GM18909 (cell line): ENCODE results near the gene GPC1.

Source experiments
- ATAC-seq: cut with Tn5 transposase; IDR thresholded peaks from one replicate; pipeline ENCODE4 v1.9.1; 2021; ENCODE audit warnings: mild to moderate bottlenecking; ENCODE audit not compliant: unreplicated experiment, poor library complexity

Gene GPC1

DNA sequence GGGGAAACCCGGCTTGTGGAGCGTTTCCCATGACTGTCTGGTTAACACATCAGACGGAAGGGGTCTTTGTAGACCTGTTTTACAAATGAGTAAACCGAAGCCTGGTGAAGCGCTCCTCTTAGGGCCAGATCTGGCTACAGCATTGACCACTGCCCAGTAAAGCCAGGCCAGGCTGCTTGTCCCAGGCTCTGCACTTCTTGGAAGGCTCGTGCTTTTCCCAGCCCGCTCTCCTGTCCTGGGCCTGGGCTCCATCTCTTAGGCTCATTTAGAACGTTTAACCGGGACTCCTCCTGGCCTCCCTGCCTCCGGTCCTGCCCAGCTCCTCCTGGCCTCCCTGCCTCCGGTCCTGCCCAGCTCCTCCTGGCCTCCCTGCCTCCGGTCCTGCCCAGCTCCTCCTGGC lies 4.8 kb downstream of the GPC1 start:
- no peak for ATAC-seq

DNA sequence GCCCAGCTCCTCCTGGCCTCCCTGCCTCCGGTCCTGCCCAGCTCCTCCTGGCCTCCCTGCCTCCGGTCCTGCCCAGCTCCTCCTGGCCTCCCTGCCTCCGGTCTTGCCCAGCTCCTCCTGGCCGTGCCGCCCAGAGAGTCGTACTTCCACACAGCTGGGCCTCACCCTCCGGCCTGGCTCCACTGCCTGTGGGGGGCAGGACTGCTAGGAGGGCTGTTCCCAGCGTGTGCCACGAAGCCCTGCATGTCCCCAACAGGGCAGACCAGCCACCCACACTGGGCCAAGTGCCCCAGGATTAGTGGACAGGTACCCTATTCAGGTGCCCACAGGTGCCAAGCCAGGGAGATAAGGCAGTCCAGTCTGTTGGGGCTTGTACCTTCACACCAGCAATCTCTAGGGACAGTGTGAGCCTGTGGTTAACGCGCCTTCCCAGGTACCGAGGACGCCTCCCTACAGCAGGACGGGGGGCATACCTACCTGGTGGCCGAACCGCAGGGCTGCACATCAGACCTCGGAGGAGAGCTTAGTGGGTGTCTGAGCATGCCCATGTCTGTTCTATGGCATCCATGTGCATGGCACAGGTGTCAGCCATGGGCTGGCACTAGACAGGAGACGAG lies 5.3 kb downstream of the GPC1 start:
- no peak for ATAC-seq

DNA sequence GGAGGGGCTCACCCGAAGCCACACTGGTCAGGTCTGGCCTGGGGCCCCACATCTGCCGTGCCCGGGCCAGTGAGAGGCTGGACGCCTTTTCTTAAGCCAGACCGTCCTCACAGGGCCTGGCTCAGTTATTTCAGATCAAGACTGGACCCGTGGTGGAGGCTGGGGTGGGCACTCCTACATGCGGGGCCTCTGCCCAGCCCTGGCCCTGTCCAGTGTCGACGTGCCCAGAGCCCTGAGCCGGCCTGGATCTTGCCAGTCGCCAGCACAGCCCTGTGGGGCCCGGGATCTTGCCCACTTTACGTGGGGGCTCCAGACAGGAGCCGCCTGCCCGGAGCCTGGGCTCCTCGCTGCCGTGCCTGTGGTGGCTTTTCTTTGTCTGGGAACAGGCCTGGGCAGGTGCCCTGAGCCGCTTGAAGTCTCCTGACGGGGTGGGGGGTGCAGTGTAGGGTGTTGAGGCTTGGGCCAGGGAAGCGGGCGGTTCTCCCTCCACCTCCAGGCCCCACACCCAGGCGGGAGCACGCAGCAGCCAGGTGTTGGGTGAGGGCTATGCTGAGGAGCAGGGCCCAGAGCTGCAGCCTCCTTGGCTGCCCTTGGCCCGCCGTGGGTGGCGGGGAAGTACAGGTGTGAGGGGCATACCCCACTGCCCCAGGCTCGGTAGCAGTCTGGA lies 6.0 kb downstream of the GPC1 start:
- ATAC-seq = no peak

DNA sequence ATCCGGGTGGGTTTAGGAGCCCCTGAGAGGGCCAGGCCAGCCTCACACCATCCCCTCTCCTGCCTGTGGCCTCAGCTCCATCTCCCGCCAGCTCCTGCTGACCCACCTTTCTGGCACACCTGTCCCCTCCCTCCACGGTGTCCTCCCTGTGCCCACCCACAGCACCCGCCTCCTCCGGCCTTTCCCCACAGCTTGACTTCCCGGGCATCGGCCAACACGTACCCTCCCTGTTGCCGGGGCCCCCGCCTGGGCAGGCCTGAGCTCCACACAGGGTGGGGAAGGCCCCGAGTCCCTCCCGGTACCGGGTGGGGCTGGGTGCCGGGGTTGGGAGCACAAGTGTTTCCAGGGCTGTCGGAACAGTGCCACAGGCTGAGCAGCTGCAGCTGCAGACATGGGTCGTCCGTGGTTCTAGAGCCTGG lies 6.5 kb downstream of the GPC1 start:
- no peak for ATAC-seq

DNA sequence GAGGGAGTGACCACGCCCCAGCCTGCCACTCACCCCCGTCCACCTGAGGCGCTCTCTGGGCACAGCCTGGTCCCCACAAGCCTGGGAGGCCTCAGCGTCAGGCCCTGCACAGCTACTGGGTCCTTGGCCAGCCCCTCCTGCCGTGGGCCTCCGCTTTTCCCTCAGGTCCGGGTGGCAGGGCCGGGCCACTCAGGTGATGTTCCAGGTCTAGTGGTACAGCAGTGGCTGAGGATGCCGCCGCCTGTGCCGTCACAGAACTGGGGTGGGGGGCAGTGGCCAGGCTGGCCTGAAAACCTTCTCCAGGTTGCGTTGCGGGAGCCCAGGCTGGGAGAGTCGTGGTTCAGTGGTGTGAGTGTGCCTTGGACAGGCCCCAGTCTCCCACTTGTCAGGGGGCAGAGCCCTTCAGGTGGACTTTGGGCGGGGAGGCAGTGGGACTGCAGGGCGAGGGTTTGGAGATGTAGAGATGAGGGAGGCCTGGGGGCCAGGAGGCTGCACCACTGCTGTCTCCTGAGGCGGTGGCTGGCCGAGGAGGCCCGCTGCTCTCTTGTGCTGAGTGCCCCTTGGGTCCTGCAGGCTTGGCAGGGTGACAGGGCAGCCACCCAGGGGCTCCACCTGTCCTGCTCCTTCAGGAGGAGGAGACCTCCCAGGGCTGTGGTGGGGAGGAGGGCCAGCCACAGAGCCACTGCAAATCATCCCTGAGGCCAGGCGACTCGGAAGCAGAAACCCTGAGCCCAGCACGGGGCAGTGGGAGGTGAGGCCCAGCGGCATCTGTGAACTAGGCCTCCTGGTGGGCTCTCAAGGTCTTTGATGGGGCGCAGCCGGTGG lies 7.6 kb downstream of the GPC1 start:
- no peak for ATAC-seq

DNA sequence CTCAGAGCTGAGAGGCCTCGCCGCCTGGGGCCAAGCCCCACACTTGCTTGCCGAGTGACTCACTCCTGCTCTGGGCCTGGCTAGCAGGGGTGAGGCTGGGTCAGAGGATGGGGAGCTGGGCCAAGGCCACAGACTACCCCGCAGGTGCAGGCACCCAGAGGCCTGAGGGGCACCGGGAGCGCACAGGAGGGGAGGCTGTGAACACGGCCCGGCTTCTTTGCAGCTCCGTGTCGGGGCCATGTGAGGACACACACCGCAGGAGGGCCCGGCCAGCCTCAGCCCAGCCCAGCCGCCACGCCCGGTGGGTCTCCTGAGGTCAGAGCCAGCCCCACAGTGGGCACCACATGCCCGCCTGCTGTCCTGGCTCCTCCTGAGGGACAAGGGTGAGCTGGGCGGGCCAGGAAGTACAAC lies 8.4 kb downstream of the GPC1 start:
- no peak for ATAC-seq

DNA sequence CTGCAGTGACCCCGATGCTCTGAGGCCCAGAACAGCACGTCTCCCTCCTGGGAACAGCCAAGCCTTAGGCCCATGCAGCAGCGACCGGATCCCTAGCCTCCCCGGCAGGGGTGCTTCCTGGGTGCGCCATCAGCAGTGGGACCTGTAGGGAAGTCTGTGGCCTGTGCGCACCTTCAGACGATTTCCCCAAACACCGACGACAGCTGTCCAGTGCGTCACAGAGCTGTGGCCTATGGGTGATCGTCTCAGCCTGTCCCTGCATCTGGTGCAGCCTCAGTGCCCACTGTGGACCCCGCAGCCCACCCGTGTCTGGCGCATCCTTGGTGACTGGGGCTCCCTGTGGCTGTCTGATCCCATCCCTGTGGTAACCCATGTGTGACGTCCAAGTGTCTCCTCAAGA lies 9.0 kb downstream of the GPC1 start:
- no peak for ATAC-seq

DNA sequence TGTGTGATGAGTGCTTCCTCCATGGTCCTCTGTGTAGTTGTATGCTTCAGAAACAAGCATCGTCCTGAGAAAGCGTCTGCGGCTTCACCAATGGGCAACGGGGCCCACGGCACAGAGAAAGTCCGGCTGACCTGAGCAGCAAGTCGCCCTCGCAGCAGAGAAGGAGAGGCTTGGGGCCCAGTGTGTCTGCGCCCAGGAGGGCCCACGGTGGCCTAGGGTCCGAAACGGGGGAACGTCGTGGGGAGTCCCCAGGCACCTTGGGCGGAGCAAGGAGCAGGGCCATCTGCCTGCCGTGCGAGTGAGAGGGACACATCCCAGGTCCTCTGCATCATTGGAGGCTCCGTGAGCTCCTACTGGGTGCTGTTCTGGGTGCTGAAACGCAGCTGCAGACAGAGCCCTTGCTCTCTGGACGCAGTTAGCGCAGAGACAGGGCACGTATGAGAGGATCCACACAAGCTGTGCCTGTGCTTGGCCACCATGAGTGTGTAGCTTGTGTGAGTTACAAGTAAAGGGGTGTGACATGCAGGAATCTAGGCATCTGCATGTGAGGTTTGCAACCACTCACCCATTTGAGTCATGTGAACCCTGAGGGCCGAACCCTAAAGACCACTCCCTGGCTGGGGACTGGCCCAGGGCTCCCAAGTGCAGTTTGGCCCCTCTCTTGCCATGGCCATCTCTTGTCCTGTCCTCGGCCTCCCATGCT lies 10.6 kb downstream of the GPC1 start:
- no peak for ATAC-seq

DNA sequence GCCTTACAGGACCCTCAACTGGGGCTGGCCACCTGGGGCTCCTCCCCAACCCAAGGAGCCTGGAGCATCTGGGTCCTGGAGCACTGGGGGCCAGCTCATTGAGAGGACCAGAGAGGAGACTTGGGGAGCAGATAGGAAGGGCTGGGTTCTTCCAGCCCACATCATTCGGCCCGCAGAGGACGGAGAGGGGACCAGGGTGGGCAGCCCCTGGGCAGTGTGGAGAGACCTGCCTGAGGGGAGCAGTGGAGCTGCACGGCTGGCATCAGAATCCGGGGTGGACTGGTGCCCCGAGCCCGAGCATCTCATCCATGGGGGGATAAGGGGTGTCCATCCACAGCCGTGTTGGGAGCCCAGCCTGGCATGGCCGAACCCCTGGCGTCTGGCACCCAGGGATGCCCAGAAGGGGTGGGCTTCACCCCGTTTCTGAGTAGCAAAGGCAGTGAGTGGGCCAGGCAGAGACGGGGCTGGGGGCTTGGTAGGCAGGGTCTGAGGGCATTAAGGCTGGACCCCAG lies 11.3 kb downstream of the GPC1 start:
- ATAC-seq = no peak

DNA sequence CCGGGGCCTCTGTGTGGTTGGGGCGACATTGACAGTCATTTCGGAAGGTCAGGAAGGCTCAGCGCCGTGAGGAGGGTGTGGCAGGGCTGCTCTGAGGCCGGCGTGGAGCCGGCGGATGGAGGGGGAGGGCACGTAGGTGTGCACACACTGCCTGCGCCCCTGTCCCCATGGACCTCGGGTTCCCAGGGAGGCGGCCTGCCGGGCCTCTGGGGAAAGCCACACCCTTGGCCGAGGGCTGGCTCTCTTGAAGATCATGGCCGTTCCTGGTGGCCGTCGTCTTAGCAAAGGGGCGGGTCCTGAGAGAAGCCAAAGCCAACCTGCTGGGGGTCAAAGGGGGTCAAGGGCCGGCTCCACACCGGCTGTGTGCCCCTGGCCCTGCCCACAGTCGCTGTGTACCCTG lies 11.9 kb downstream of the GPC1 start:
- no peak for ATAC-seq

DNA sequence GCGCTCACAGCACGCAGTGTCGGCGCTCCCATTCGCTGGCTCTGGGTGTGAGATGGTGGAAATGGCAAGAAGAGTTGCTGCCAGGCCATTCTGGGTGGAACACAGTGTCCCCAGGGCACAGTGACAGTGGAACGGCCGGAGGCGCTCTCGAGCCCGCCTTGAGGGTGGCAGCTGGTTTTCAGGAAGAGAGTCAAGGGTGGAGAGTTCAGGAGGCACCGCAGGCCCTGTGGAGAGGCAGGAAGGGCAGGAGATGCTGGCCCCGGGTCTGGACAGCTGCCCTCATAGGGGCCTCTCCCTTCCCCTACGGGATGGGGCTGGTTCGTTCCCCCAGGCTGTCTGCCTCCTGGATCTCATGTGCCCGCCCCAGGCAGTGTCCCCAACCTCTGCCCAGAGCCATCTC lies 12.5 kb downstream of the GPC1 start:
- ATAC-seq = no peak

DNA sequence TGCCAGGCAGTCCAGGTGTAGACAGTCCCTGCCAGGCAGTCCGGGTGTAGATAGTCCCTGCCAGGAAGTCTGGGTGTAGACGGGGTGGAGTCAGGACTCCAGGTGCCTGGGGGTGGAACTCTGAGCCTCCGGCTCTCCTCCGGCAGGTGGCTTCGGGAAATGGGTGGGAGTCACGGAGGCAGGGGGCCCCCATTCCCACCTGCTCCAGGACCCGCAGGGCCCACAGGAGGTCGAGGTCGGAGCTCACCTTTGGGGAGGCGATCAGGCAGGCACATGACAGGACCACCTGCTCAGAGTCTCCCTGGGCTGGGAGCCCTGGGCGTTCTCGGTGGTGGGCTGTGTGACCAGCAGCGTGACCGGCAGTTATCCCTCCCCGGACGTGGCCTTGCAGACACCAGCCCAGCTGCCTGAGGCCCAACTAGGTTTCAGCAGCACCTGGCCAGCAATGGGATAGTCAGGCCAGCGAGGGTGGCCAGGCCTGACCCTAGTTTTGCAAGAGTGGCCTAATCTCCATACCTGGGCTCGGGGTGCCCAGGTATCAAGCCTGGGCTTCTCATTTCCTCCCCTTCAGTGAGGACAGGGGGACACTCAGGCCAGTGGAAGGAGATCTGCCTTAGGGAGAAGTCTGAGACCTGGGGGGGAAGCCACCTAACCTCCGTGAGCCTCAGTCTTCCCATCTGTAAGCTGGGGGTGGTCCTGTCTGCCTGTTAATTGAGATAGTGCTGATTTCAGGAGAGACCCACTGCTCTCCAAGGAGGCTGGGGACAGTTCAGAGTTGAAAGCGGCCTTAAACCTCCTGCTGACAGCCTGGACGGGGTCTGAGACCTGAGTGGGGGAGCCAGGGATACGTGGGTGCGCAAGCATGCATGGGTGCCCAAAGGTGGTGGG lies 13.2 kb downstream of the GPC1 start:
- ATAC-seq = no peak

DNA sequence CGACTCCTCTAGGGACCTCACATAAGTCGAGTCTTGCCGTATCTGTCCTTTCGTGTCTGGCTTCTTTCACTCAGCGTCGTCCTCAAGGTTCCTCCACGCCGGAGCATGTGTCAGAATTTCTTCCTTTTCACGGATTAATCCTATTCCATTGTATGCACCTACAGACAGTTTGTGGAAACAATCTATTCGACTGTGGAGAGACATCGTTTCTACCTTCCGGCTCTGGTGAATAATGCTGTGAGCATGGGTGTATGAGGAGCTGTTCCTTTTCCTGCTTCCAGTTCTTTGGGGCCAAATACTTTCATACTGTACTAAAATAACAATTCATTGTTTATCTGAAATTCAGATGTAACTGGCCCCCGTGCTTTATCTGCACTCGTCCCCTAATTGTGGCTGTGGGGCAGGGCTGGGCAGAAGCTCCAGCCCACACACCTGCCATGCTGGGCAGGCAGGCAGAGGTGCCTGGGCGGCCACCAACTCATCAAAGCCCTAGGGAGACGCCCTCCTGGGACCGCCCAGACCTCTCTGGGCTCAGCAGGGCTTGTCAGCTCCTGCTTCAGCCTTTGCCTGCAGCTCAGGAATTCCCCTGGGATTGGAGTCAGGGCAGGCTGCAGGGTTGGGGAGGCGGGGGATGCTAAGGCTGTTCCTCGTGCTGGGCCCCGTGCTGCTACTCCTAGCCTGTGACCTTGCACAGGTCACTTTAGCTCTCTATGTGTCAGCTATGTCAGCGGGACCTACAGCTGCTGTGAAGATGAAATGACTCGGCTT lies 14.5 kb downstream of the GPC1 start:
- no peak for ATAC-seq

DNA sequence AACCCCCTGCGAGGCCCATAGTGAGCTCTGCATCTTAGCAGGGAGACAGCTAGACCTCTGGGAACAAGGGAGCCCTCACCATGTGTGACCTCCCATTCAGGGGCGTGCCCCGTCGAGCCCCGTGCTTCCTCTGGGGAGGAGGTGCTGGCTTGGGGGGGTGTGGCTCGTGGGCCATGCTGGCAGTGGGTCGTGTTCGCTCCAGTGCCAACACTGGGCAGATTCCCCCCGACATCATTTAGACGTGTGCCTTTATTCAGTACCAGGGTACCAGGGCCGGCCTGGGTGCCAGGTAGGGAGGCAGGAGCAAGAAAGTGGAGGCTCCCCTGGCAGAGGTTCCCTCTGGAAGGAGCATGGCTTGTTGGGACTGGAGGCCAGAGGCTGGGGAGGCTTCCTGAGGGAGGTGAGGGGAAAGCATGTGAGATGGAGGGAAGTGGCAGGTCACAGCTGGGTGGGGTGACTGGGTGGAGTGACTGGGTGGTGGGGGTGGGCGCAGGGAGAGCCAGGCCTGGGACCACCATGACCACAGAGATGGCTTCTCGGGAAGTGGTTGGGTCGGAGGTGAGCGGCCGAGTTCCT lies 15.2 kb downstream of the GPC1 start:
- ATAC-seq = no peak

DNA sequence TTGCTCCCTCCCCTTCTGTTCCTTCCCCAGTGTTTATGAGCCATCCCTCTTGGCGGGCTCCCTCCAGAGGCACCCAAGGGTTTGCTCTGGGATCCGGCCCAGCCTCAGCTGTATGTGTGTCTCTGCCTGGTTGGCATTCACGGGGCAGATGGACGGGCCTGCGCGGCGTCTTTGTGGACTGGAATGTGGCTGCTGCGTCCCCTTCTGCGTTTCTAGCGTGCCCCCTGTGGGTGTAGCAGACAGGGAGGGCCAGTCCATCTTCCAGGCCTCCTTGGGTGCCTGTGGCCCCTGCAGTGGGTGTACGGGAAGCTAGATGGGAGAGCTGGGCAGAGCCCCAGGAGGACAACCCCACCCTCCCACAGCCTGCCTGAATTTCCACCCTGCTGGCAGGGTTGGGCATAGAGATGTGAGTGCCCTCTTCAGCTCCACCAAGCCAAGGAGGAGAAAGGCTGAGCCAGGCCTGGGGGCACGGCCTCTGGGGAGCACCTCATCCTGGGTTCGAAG lies 15.7 kb downstream of the GPC1 start:
- ATAC-seq = no peak

DNA sequence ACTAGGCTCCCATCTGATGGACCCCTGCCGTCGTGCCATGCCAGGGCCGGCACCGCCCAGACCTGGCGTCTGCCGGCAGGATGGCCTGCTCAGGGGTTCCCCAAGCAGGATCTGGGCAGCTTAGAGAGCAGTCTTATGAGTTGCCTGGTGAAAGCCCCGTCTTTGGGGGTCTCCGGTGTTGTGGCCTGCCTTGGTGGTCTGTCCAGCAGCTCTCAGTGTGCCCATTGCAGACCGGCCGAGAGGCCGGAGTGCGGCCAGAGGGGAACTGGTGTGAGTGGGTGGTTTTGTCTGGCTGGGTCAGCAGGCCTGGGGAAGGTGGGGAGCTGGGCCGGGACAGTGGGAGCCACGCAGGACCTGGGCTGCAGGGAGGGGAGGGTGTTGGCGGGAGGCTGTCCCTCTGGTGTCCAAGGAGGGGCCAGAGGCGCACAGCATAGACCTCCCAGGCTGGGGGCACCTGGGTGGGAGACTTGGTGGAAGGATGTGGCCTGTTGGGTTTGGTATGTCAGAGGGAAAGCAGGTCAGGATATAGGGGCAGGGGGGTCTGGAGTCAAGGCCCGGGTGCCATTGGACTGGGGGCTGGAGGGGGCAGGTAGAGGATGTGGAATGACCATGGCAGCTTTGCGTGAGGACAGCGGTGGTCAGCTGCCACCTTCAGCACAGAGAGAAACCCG lies 16.5 kb downstream of the GPC1 start:
- no peak for ATAC-seq

DNA sequence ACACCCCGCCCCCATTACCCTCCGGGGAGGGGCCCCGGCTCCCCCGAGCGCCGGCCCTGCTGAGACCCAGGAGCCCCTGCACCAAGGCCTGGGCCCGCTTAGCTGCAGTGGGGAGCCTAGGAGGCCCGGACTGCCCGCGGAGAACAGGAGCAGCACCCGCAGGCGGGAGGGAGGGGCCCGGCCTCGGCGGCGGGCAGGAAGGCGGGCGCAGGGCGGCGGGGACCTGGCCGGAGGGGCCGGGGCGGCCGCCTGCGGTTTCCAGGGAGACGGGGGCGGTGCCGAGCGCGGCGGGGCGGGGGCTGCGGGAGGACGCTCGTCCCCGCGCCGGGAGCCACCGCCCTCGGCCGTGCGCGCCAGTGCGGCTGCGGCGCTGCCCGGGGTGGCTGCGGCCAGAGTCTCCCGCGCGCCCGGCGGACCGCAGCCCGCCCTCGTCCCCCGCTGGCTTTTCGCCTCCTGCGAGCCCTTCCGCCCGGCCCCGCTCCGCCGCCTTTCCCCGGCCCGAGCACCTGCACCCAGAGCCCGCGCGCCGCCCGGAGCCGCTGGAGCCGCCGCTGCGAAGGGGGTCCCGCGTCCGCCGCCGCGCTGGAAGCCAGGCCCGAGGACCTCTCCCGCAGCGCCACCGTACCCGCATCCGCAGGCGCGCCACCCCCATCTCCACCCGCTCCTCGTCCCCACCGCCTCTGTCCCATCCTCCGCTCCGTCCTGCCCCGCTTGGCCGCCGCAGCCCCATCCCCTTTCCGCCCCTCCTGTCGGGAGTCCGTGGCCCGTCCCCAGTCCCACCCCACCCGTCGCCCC lies 17.2 kb downstream of the GPC1 start:
- no peak for ATAC-seq
